Mesendoderm (in vitro differentiated cells): ENCODE results near the gene PLAGL1.
A peak's percentile ranks its signal among the peaks of the same experiment; 100 is the strongest.
"Not testable (repeated sequence)": the region's sequence is repeated elsewhere in the genome, so short reads cannot be mapped to it uniquely, and the experiment has no call there.

Source experiments
- DNase-seq: peaks from one replicate; pipeline ENCODE4 v3.0.0; 2013
- H2AK5ac ChIP-seq: 2 replicates; pipeline ENCODE4 v1.6.1; 2013; ENCODE audit warnings: low read length, inconsistent platforms
- H2BK120ac ChIP-seq: 2 replicates; pipeline ENCODE4 v1.6.1; 2013; ENCODE audit warnings: low read depth, mild to moderate bottlenecking, low read length, moderate library complexity, mixed read lengths
- H2BK15ac ChIP-seq: replicated peaks from 2 replicates; pipeline ENCODE4 v1.6.1; 2013; ENCODE audit warnings: low read depth, mild to moderate bottlenecking, moderate library complexity
- H2BK5ac ChIP-seq: 2 replicates; pipeline ENCODE4 v1.6.1; 2013; ENCODE audit warnings: low read length, inconsistent platforms
- H3K18ac ChIP-seq: 2 replicates; pipeline ENCODE4 v1.6.1; 2013; ENCODE audit warnings: mild to moderate bottlenecking, low read length, mixed read lengths
- H3K23ac ChIP-seq: one replicate; pipeline ENCODE4 v1.6.1; 2013; ENCODE audit warnings: low read length
- H3K27ac ChIP-seq: 2 replicates; pipeline ENCODE4 v1.5.1; 2013; ENCODE audit warnings: low read depth, mild to moderate bottlenecking, inconsistent platforms, low read length, moderate library complexity
- H3K27me3 ChIP-seq: 2 replicates; pipeline ENCODE4 v1.6.1; 2013; ENCODE audit warnings: low read length, control low read depth, mild to moderate bottlenecking, inconsistent platforms; ENCODE audit not compliant: insufficient read depth, poor library complexity
- H3K36me3 ChIP-seq: 2 replicates; pipeline ENCODE4 v1.6.1; 2013; ENCODE audit warnings: low read length, inconsistent platforms; ENCODE audit not compliant: control insufficient read depth, insufficient read depth
- H3K4ac ChIP-seq: one replicate; pipeline ENCODE4 v1.6.1; 2013; ENCODE audit warnings: low read depth, mild to moderate bottlenecking, low read length, moderate library complexity
- H3K4me1 ChIP-seq: 2 replicates; pipeline ENCODE4 v1.6.1; 2013; ENCODE audit warnings: low read depth, low read length, inconsistent platforms; ENCODE audit not compliant: control insufficient read depth
- H3K4me2 ChIP-seq: 2 replicates; pipeline ENCODE4 v1.6.1; 2013; ENCODE audit warnings: low read length
- H3K4me3 ChIP-seq: 2 replicates; pipeline ENCODE4 v1.5.1; 2013; ENCODE audit warnings: mild to moderate bottlenecking, low read length
- H3K56ac ChIP-seq: one replicate; pipeline ENCODE4 v1.6.1; 2013; ENCODE audit warnings: low read length
- H3K79me1 ChIP-seq: 2 replicates; pipeline ENCODE4 v1.6.1; 2013; ENCODE audit warnings: low read length, inconsistent platforms
- H3K79me2 ChIP-seq: 2 replicates; pipeline ENCODE4 v1.6.1; 2013; ENCODE audit warnings: mild to moderate bottlenecking, low read length; ENCODE audit not compliant: control insufficient read depth, insufficient read depth
- H3K9ac ChIP-seq: 2 replicates; pipeline ENCODE4 v1.6.1; 2013; ENCODE audit warnings: low read length, inconsistent platforms
- H4K5ac ChIP-seq: one replicate; pipeline ENCODE4 v1.6.1; 2013; ENCODE audit warnings: low read length
- H4K8ac ChIP-seq: one replicate; pipeline ENCODE4 v1.6.1; 2013; ENCODE audit warnings: low read depth, mild to moderate bottlenecking, control low read depth, low read length, moderate library complexity
- WGBS: extraction: QIAGEN DNeasy Blood & Tissue Kit; methylation state at CpG from one replicate; pipeline ENCODE4 v1.1.7; 2013; ENCODE audit warnings: low lambda C conversion rate, missing lambda C conversion rate; ENCODE audit not compliant: insufficient coverage; ENCODE audit errors: extremely low coverage; 5-methylcytosine and 5-hydroxymethylcytosine counted together

Gene PLAGL1

GRCh38 chr6:144017166-144018094, 9.4 kb upstream of the PLAGL1 start:
- H3K23ac ChIP-seq: no peak overlapping the region
- H3K27me3 ChIP-seq: no peaks in the 10 kb centered on the region
- 100% methylated on average over 2 of the region's 5 CpGs for WGBS

GRCh38 chr6:144013486-144013909, 5.4 kb upstream of the PLAGL1 start:
- no peak overlapping the region for H3K56ac ChIP-seq
- H3K23ac ChIP-seq: no peak overlapping the region
- DNase-seq: peak; percentile 81
- no peak overlapping the region for H4K8ac ChIP-seq
- no peak overlapping the region for H3K4me2 ChIP-seq
- H3K27me3 ChIP-seq: peaks cover 2% of the 10 kb centered on the region
- no peak overlapping the region for H3K18ac ChIP-seq
- no peak overlapping the region for H4K5ac ChIP-seq
- H3K9ac ChIP-seq: no peak overlapping the region
- H3K36me3 ChIP-seq: no peaks in the 10 kb centered on the region
- no peak overlapping the region for H2BK5ac ChIP-seq
- no peak overlapping the region for H2BK120ac ChIP-seq
- H3K4me1 ChIP-seq: no peaks in the 10 kb centered on the region
- H3K27ac ChIP-seq: no peak overlapping the region
- no peak overlapping the region for H2BK15ac ChIP-seq
- H3K79me1 ChIP-seq: no peaks in the 10 kb centered on the region
- no peak overlapping the region for H3K4ac ChIP-seq
- H2AK5ac ChIP-seq: no peak overlapping the region
- no peaks in the 10 kb centered on the region for H3K79me2 ChIP-seq
- H3K4me3 ChIP-seq: no peak overlapping the region
- WGBS: no CpG with 5 or more reads among the region's 8 CpGs

More at GRCh38 chr6:144017166-144018094, 9.4 kb upstream of the PLAGL1 start:
- Histone ChIP-seq H3K4ac (no peak overlapping the region), H3K9ac (no peak overlapping the region), H2BK5ac (no peak overlapping the region), H2BK15ac (no peak overlapping the region), H3K4me1 (no peaks in the 10 kb centered on the region), H2AK5ac (no peak overlapping the region), H3K36me3 (no peaks in the 10 kb centered on the region), H4K5ac (no peak overlapping the region), H3K4me3 (no peak overlapping the region), H3K56ac (no peak overlapping the region), H3K27ac (no peak overlapping the region), H3K79me1 (no peaks in the 10 kb centered on the region), H3K18ac (no peak overlapping the region), H4K8ac (no peak overlapping the region), H2BK120ac (no peak overlapping the region), H3K79me2 (no peaks in the 10 kb centered on the region), H3K4me2 (no peak overlapping the region)
- DNase-seq: no peak

- H3K79me1 ChIP-seq: no peaks in the 10 kb centered on the region
- no peak overlapping the region for H3K4ac ChIP-seq
- no peak overlapping the region for H3K4me3 ChIP-seq
- no peak overlapping the region for H3K23ac ChIP-seq
- H3K27me3 ChIP-seq: peaks cover 2% of the 10 kb centered on the region
- no peaks in the 10 kb centered on the region for H3K79me2 ChIP-seq
- H2BK5ac ChIP-seq: no peak overlapping the region
- H3K36me3 ChIP-seq: no peaks in the 10 kb centered on the region
- H3K9ac ChIP-seq: no peak overlapping the region
- H3K18ac ChIP-seq: no peak overlapping the region
- no peak overlapping the region for H2BK120ac ChIP-seq
- no peak overlapping the region for H2BK15ac ChIP-seq
- H3K27ac ChIP-seq: no peak overlapping the region
- no peaks in the 10 kb centered on the region for H3K4me1 ChIP-seq
- no peak overlapping the region for H4K8ac ChIP-seq
- H2AK5ac ChIP-seq: no peak overlapping the region
- H3K4me2 ChIP-seq: no peak overlapping the region
- no peak overlapping the region for H4K5ac ChIP-seq
- no peak for DNase-seq
- H3K56ac ChIP-seq: no peak overlapping the region
- no CpG with 5 or more reads among the region's 1 CpG for WGBS
These were observed 4.5 kb upstream of the PLAGL1 start for GRCh38 chr6:144012534-144012933.

- H3K4me3 ChIP-seq, H3K23ac ChIP-seq, H3K9ac ChIP-seq, H3K4me2 ChIP-seq, H4K8ac ChIP-seq, H3K36me3 ChIP-seq, DNase-seq, H4K5ac ChIP-seq, H3K4ac ChIP-seq, H3K4me1 ChIP-seq, H3K56ac ChIP-seq, H3K27ac ChIP-seq, H3K79me1 ChIP-seq, H2AK5ac ChIP-seq, H2BK120ac ChIP-seq, H3K27me3 ChIP-seq, H3K18ac ChIP-seq, H3K79me2 ChIP-seq, H2BK15ac ChIP-seq, H2BK5ac ChIP-seq: not testable (repeated sequence)
- no CpG with 5 or more reads among the region's 2 CpGs for WGBS
These were observed 1.6 kb upstream of the PLAGL1 start for GRCh38 chr6:144009628-144010027.

GRCh38 chr6:144008846-144009245, 787 bp upstream of the PLAGL1 start:
- no peak overlapping the region for H2AK5ac ChIP-seq
- no peak overlapping the region for H3K56ac ChIP-seq
- H4K5ac ChIP-seq: no peak overlapping the region
- H3K36me3 ChIP-seq: no peaks in the 10 kb centered on the region
- H3K4me3 ChIP-seq: no peak overlapping the region
- H3K4ac ChIP-seq: no peak overlapping the region
- no peak overlapping the region for H4K8ac ChIP-seq
- H3K23ac ChIP-seq: no peak overlapping the region
- H3K4me1 ChIP-seq: no peaks in the 10 kb centered on the region
- H3K27ac ChIP-seq: no peak overlapping the region
- no peak overlapping the region for H3K18ac ChIP-seq
- no peak overlapping the region for H2BK120ac ChIP-seq
- no peak overlapping the region for H3K4me2 ChIP-seq
- no peak overlapping the region for H2BK15ac ChIP-seq
- H3K79me2 ChIP-seq: no peaks in the 10 kb centered on the region
- no peak overlapping the region for H3K9ac ChIP-seq
- H3K27me3 ChIP-seq: peaks cover 5% of the 10 kb centered on the region
- no CpG with 5 or more reads among the region's 9 CpGs for WGBS
- H2BK5ac ChIP-seq: no peak overlapping the region
- no peak for DNase-seq
- no peaks in the 10 kb centered on the region for H3K79me1 ChIP-seq
